Ishikawa (cell line): ENCODE results near the gene FCMR.

ENCODE experiments used
- CEBPB ChIP-seq: IDR thresholded peaks from 2 replicates; pipeline ENCODE4 v1.6.1; 2012
- CREB1 ChIP-seq: IDR thresholded peaks from 2 replicates; pipeline ENCODE4 v1.6.1; 2012; ENCODE audit warnings: low read depth
- EGR1 ChIP-seq: IDR thresholded peaks from 2 replicates; pipeline ENCODE4 v1.6.1; 2012
- EP300 ChIP-seq: IDR thresholded peaks from 2 replicates; pipeline ENCODE4 v1.6.1; 2012; ENCODE audit warnings: borderline replicate concordance
- FOXM1 ChIP-seq: IDR thresholded peaks from 2 replicates; pipeline ENCODE4 v1.6.1; 2012; ENCODE audit warnings: low read depth, borderline replicate concordance
- NFIC ChIP-seq: IDR thresholded peaks from 2 replicates; pipeline ENCODE4 v1.6.1; 2012
- RAD21 ChIP-seq: IDR thresholded peaks from 2 replicates; pipeline ENCODE4 v1.6.1; 2012; ENCODE audit warnings: low read depth
- TAF1 ChIP-seq: IDR thresholded peaks from 2 replicates; pipeline ENCODE4 v1.6.1; 2012; ENCODE audit warnings: low read depth, mild to moderate bottlenecking
- TCF12 ChIP-seq: IDR thresholded peaks from 2 replicates; pipeline ENCODE4 v1.6.1; 2012; ENCODE audit warnings: low read depth
- TEAD4 ChIP-seq: IDR thresholded peaks from 2 replicates; pipeline ENCODE4 v1.6.1; 2012
- YY1 ChIP-seq: IDR thresholded peaks from 2 replicates; pipeline ENCODE4 v1.6.1; 2012; ENCODE audit warnings: low read depth
- ZBTB7A ChIP-seq: IDR thresholded peaks from 2 replicates; pipeline ENCODE4 v1.6.1; 2012; ENCODE audit warnings: low read depth
- TF ChIP-seq, protein P1 (sequence below): IDR thresholded peaks from 2 replicates; pipeline ENCODE4 v1.6.1; 2012; ENCODE audit warnings: low read depth, mild to moderate bottlenecking
- TF ChIP-seq, protein P2 (sequence below): IDR thresholded peaks from 2 replicates; pipeline ENCODE4 v1.6.1; 2012
- TF ChIP-seq, protein P3 (sequence below): IDR thresholded peaks from 2 replicates; pipeline ENCODE4 v1.6.1; 2012

The FCMR gene

DNA sequence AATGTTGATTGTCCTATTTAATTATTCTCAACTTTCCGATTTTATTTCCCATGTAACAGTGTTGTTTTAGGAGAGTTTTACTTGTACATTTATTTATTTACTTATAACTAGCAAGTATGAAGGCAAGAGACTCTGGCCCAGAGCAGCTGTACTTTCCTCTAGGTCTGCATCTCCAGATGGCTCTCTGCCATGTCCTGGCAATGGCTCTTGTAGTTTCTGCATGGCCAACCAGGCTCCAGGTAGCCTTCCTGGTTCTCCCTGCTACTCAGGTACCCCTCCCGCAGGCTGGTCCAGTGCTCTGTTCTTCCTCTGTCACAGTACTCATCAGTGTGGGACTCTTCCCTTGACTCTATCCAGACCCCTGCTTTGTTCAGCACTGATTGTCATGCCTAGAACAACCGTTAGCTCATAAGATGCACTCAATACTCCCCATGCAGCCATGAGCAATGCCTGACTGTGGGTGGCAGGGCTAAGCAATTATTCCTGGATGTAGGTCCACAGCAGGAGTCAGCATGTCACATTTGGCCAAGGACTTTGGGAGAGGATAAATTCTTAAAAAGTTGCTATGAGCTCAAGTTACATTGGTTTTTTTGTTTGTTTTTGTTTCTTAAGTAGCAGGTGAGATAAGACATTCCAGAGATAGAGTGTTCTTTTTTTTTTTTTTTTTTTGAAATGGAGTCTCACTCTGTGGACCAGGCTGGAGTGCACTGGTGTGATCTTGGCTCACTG lies 67.2 kb downstream of the FCMR start:
- TF ChIP-seq RAD21, result no peak
- no peak for TF ChIP-seq NFIC
- TF ChIP-seq TCF12, result no peak
- TF ChIP-seq EP300, result no peak
- TF ChIP-seq CEBPB, result no peak
- no peak for TF ChIP-seq EGR1
- no peak for TF ChIP-seq ZBTB7A
- TF ChIP-seq CREB1, result no peak
- TF ChIP-seq TAF1, result no peak
- TF ChIP-seq YY1, result no peak
- TF ChIP-seq TEAD4, result no peak
- no peak for TF ChIP-seq FOXM1
- TF ChIP-seq, protein P1, sequence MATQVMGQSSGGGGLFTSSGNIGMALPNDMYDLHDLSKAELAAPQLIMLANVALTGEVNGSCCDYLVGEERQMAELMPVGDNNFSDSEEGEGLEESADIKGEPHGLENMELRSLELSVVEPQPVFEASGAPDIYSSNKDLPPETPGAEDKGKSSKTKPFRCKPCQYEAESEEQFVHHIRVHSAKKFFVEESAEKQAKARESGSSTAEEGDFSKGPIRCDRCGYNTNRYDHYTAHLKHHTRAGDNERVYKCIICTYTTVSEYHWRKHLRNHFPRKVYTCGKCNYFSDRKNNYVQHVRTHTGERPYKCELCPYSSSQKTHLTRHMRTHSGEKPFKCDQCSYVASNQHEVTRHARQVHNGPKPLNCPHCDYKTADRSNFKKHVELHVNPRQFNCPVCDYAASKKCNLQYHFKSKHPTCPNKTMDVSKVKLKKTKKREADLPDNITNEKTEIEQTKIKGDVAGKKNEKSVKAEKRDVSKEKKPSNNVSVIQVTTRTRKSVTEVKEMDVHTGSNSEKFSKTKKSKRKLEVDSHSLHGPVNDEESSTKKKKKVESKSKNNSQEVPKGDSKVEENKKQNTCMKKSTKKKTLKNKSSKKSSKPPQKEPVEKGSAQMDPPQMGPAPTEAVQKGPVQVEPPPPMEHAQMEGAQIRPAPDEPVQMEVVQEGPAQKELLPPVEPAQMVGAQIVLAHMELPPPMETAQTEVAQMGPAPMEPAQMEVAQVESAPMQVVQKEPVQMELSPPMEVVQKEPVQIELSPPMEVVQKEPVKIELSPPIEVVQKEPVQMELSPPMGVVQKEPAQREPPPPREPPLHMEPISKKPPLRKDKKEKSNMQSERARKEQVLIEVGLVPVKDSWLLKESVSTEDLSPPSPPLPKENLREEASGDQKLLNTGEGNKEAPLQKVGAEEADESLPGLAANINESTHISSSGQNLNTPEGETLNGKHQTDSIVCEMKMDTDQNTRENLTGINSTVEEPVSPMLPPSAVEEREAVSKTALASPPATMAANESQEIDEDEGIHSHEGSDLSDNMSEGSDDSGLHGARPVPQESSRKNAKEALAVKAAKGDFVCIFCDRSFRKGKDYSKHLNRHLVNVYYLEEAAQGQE, result no peak
- TF ChIP-seq, protein P2, sequence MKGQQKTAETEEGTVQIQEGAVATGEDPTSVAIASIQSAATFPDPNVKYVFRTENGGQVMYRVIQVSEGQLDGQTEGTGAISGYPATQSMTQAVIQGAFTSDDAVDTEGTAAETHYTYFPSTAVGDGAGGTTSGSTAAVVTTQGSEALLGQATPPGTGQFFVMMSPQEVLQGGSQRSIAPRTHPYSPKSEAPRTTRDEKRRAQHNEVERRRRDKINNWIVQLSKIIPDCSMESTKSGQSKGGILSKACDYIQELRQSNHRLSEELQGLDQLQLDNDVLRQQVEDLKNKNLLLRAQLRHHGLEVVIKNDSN, result no peak
- TF ChIP-seq, protein P3, sequence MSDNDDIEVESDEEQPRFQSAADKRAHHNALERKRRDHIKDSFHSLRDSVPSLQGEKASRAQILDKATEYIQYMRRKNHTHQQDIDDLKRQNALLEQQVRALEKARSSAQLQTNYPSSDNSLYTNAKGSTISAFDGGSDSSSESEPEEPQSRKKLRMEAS, result no peak
